Cardiac muscle cell (in vitro differentiated cells and primary cell): ENCODE data around the gene PDIA4. TPM values are rescaled to one million over a fixed set of nuclear protein-coding genes. Genes with fewer than 3 reads are reported as not detected.
A peak's percentile ranks its signal among the peaks of the same experiment; 100 is the strongest.

Source experiments
- DNase-seq, 2 donors: peaks; one replicate each; pipeline versions ENCODE4 v3.0.0 to v3.0.0-alpha.2; 2010 to 2017; ENCODE audit warnings: low read depth in 1 of 2, low spot score in 1 of 2
- H3K27ac ChIP-seq: fragments of 200-600 bp; sonication (generic); 2 replicates; pipeline ENCODE4 v1.5.1; 2016
- H3K27me3 ChIP-seq: fragments of 200-600 bp; sonication (generic); 2 replicates; pipeline ENCODE4 v1.6.0; 2016; ENCODE audit warnings: control low read depth
- H3K36me3 ChIP-seq: fragments of 200-600 bp; sonication (generic); 2 replicates; pipeline ENCODE4 v1.5.1; 2016; ENCODE audit warnings: control low read depth
- H3K4me1 ChIP-seq: fragments of 200-600 bp; sonication (generic); 2 replicates; pipeline ENCODE4 v1.8.1; 2017; ENCODE audit warnings: low read depth, mild to moderate bottlenecking, mixed run types
- H3K4me3 ChIP-seq: fragments of 200-600 bp; sonication (generic); 2 replicates; pipeline ENCODE4 v1.5.1; 2016; ENCODE audit warnings: mild to moderate bottlenecking
- H3K9me3 ChIP-seq: fragments of 200-600 bp; sonication (generic); 2 replicates; pipeline ENCODE4 v1.5.1; 2017; ENCODE audit warnings: low read depth, mild to moderate bottlenecking, control low read depth
- CTCF ChIP-seq: IDR thresholded peaks from 2 replicates; pipeline ENCODE4 v1.5.1; 2012; ENCODE audit warnings: low read depth, mild to moderate bottlenecking, low read length
- polyA plus RNA-seq: library from polyadenylated mRNA; unstranded; fragments of >200 nt; fragmentation: Nextera tagmentation; extraction: Ambion mirVana; gene quantifications from 2 replicates; pipeline ENCODE4 v1.2.1, GENCODE V29; 2016
- total RNA-seq: library from RNA; depleted of rRNA; stranded (reverse); fragments of >200 nt; gene quantifications from 2 replicates; pipeline ENCODE4 v1.2.3, GENCODE V29; 2016

PDIA4 gene
- 150 and 323 TPM in 2 replicates for total RNA-seq
- polyA plus RNA-seq, result 148 and 367 TPM in 2 replicates

- H3K36me3 ChIP-seq, result no peaks in the 10 kb centered on the region
- H3K27me3 ChIP-seq, result no peaks in the 10 kb centered on the region
- H3K27ac ChIP-seq, result peak within 1 kb of the TSS; percentile 96
- peaks cover 26% of the 10 kb centered on the region for H3K4me1 ChIP-seq
- peak; percentile 99 to 100 for DNase-seq
- H3K9me3 ChIP-seq, result no peaks in the 10 kb centered on the region
- peak; percentile 13 for TF ChIP-seq CTCF
- H3K4me3 ChIP-seq, result peak within 1 kb of the TSS; percentile 88
Measured at GRCh38 chr7:149028346-149029109, at the start of gene PDIA4. TSS of gene PDIA4 (minus strand) at chr7:149028505. CDS start at chr7:149028408, 97 bp downstream.

- Histone ChIP-seq H3K27ac (no peak overlapping the region), H3K4me3 (no peak overlapping the region), H3K9me3 (no peaks in the 10 kb centered on the region), H3K36me3 (peaks cover 8% of the 10 kb centered on the region), H3K4me1 (no peaks in the 10 kb centered on the region), H3K27me3 (no peaks in the 10 kb centered on the region)
- no peak for DNase-seq
- no peak for TF ChIP-seq CTCF
Measured at GRCh38 chr7:149077594-149077993, 49.3 kb upstream of the PDIA4 start.

GRCh38 chr7:149075286-149075685 is 47.0 kb upstream of the PDIA4 start:
- DNase-seq, result no peak
- TF ChIP-seq CTCF, result no peak
- H3K36me3 ChIP-seq, result peaks cover 9% of the 10 kb centered on the region
- H3K4me1 ChIP-seq, result no peaks in the 10 kb centered on the region
- no peak overlapping the region for H3K27ac ChIP-seq
- H3K27me3 ChIP-seq, result no peaks in the 10 kb centered on the region
- H3K4me3 ChIP-seq, result no peak overlapping the region
- no peaks in the 10 kb centered on the region for H3K9me3 ChIP-seq

GRCh38 chr7:149074116-149074885 is 46.0 kb upstream of the PDIA4 start:
- Histone ChIP-seq H3K4me1 (no peaks in the 10 kb centered on the region), H3K4me3 (no peak overlapping the region), H3K27me3 (no peaks in the 10 kb centered on the region), H3K36me3 (peaks cover 11% of the 10 kb centered on the region), H3K27ac (no peak overlapping the region), H3K9me3 (no peaks in the 10 kb centered on the region)
- no peak for TF ChIP-seq CTCF
- no peak for DNase-seq

GRCh38 chr7:149072438-149072775 is 44.1 kb upstream of the PDIA4 start:
- Histone ChIP-seq H3K27me3 (no peaks in the 10 kb centered on the region), H3K4me3 (no peak overlapping the region), H3K27ac (no peak overlapping the region), H3K36me3 (peaks cover 10% of the 10 kb centered on the region), H3K9me3 (no peaks in the 10 kb centered on the region), H3K4me1 (no peaks in the 10 kb centered on the region)
- no peak for DNase-seq
- TF ChIP-seq CTCF, result no peak
